ENCODE measurements around the gene TECPR1.

Gene TECPR1

DNA sequence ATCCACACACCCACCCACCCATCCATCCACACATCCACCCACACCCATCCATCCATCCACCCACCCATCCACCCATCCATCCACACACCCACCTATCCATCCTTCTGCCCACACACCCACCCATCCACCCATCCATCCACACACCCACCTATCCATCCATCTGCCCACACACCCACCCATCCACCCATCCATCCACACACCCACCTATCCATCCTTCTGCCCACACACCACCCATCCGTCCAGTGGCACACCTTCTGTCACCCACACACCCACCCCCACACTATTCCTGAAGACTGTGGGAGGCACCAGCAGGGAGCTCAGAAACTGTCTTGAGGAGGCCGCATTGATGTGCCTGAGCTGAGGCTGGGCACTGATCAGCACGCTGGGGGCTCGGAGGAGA is 9.1 kb downstream of the TECPR1 start:
- no peak for DNase-seq (ENCODE audit: low spot score)

DNA sequence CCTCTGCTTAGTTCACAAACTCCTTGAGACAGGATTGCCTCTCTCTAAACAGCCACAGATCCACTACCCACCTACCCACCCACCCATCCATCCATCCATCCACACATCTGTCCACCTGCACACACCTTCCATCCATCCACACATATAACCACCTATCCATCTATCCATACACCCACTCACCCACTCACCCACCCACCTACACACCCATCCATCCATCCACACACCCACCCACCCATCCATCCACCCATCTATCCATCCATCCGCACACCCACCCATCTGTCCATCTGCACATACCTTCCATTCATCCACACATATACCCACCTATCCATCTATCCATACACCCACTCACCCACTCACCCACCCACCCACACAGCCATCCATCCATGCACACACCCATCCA is 9.7 kb downstream of the TECPR1 start:
- no peak for DNase-seq (ENCODE audit: low spot score)

DNA sequence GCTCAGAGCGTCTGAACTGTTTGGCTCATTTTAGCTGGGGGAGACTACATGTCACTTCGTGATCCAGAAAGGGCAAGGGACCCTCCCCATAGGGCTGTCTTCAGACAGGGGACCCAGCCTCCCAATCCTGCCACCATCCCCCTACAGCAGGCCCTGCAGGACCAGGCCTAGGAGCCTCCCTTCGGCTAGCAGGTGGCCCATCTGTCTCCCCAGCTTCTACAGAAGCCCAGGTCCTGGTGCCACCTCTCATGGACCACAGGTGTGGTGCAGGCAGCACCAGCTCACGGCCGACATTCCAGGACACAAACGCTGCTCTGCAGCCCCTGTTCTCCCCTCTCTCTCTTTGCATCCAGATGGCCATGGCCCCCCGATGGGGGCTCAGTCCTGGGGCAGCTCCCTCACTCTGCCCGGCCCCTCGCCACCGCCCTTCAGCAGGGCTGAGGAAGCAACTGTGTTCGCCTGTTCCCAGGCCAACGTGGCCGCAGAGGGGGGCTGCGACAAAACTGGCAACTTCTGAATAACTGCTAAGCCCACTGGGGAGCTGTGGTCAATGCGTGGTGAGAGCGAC is 10.3 kb downstream of the TECPR1 start:
- no peak for DNase-seq (ENCODE audit: low spot score)

DNA sequence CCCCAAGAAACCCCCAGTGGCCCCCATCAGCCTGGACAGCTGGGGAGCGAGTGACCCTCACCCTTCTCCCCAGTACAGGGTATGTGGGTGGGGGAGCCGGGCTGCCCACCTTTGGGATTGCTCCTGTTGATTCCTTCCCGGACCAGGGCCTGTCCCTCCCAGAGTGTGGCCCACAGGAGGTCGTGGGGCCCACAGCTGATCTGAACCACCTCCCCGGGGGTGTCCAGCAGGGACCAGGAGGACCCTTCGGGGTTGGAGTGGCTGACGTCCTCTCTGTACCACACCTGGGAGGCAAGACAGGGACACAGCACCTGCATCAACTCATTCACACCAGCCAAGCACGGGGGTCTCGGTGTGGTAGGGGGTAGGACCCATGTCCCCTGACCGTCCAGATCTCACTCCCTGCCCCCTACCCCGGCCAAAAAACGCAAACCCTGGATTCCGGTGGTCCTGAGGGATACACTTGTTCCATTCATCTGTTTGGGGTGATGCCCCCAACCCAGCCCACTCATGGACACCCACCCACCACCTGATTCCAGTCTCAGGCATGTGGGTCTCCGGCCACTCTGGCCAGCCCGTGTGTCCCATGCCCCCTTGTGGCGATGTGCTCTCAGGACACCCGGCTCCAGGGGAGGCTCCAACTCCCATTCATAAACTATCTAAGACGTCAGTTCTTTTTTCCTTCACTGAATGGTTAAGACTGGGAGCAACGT is 10.9 kb downstream of the TECPR1 start:
- peak; percentile 27 for DNase-seq (ENCODE audit: low spot score)

DNA sequence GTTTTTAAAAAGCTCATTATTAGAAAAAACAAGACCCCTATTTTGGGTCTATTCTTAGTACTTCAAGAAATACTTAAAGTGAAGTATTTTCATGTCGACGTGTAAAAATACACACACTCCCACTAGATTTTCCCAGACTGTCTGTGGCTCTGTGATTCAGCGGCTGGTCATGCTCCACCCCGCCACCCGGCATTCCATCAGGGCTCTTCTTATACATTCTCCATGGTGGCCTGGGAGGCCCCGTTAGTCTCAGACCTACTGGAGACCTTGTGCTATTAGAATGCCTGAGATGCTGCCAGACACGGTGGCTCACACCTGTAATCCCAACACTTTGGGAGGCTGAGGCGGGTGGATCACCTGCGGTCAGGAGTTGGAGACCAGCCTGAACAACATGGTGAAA is 13.1 kb downstream of the TECPR1 start:
- DNase-seq (ENCODE audit: low spot score): no peak

DNA sequence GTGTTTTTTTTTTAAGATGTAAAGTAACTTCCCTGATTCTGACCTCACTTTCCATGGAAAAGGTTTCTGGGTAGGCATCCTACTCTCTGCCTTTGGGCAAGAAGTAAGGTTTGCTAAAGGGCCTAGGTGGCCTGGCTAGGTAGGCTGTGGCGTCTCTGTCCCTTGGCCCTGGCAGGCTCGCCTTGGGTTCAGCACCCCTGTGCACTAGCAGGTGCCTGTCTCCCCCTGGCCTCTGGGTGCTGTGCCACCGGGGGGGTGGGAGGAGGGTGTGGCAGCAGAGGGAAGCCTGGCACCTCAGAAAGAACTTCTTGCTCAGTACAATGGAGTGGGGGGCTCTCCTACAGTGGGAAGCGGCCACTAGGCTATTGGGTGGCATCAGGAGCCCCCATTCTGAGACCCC is 14.0 kb downstream of the TECPR1 start:
- no peak for DNase-seq (ENCODE audit: low spot score)

DNA sequence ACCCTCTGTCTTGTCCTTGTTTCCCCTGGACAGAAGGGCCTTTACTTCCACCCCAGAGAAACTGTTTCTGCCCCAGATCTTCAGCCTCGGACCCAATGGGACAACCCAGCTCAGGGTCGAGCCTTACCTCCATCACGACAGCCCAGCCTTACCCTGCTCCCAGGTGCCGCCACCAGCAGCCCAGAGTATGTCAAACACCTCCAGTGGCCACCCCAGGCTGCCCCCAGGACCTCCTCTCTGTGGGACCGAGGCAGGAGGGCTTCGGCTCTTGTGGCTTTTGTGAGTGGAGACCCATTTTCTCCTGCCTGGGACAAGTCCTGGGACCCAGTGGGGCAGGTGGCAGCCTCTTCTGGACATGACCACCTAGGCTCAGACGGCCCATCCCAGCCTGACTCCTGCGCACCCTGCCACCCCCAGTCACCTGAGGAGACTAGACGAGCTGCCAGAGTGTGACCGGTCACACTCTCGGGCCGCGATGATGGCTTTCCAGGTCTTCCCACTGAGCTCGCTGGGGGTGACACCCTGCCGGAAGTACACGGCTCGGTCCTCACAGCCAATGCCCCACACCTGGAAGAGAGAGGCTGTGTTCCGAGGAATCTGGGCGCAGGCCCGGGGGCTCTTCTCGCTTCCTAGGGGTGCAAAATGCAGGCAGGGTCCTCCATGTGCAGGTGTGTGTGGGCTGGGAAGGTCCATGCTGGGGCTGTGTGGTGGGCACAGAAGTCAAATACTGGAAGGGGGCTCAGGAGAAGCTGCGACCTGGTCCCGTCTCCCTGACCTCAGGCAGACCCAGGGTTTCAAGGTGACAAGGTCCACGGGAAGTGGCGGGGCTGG is 15.5 kb downstream of the TECPR1 start:
- DNase-seq (ENCODE audit: low spot score): no peak

DNA sequence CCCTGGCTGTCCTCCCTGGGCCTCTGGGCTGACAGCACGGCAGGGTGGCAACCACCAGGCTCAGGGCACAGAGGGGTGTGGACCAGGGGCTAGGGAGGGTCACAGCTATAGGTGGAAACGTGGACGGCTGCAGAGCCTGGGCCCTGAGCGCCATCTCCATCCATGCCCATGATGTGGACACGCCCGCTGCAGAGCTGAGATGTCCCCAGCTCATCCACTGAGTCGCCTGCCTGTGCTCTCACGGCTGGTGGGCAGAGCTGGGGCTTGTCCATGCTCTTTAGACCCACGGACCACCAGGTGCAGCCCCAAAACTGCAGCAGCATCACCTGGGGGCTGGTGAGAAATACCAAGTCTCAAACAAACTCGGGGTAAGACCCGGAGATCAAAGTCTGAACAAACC is 16.1 kb downstream of the TECPR1 start:
- DNase-seq (ENCODE audit: low spot score): no peak

DNA sequence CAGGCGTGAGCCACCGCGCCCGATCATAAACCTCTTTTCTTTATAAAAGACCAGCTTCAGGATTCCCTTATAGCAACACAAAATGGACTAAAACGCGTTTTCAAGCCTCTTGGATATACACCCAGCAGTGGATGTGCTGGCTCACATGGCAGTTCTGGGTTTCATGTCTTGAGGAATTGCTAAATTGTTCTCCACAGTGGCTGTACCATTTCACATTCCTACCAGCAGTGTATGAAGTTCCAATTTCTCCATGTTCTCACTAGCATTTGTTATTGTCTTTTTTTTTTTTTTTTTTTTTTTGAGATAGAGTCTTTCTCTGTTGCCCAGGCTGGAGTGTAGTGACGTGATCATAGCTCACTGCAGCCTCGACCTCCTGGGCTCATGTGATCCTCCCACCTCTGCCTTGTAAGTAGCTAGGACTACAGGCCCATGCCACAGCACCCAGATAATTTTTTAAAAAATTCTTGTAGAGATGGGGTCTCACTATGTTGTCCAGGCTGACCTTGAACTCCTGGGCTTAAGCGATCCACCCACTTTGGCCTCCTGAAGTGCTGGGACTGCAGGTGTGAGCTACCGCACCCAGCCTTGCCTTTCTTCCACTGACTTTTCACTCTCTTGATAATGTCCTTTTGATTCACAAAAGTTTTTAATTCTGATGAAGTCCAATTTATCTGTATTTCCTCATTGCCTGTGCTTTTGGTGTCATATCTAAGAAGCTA is 17.4 kb downstream of the TECPR1 start:
- DNase-seq (ENCODE audit: low spot score): no peak

DNA sequence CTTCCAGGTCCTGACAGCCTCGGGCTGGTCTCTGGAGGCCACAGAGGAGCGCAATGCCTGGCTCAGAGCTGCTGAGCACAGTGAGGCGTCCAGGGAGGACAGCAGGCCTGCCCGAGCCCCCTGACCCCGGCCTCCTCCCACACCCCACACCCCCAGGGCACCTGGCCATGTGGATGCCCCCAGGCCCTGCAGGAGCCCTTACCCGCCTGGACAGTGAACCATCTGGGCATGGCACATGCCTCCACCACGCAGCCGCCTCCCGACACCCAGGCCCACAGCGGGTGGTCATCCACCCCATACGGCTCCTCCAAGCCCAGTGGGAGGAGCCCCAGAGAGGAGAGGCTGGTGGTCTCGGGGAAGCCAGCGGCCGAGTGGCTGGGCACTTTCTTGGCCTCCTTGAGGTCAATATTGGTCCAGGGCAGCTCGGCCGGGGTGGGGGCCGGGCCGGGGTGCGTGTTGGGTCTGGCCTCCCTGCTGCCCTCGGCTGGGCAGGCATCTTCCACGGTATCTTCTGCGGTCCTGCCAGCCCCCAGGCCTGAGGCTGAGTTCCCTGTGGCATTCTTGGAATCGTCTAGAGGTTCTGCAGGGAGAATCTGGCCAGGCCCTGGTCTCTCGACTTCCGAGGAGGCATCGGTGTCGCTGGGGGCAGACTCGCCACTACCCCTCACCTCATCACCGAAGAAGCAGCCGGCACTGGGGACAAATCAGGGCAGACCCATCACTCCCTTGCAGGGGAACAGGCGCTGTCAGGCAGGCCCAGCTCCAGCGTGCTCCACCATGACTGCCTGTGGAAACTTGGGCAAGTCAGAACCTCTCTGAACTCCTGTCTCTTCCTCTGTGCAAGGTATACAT is 18.6 kb downstream of the TECPR1 start:
- DNase-seq (ENCODE audit: low spot score): no peak

DNA sequence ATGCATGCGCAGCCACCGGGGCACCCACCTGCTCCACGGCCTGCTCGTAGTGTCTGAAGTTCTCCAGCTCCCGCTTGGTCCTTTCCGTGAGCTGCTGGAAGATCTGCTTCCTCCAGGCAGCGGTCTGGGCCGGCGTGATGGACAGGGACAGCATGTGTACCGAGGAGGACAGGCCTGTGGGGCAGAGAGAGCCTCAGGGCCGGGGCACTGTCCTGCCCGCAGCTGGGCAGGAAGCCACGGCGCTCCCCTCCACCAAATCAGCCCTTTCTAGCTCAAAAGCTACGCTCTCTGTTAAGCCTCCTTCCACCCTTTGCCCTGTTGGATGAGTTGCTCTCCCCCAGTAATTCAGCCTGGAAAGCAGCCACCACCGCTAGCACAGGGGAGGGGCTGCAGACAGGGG is 19.2 kb downstream of the TECPR1 start:
- DNase-seq (ENCODE audit: low spot score): no peak

DNA sequence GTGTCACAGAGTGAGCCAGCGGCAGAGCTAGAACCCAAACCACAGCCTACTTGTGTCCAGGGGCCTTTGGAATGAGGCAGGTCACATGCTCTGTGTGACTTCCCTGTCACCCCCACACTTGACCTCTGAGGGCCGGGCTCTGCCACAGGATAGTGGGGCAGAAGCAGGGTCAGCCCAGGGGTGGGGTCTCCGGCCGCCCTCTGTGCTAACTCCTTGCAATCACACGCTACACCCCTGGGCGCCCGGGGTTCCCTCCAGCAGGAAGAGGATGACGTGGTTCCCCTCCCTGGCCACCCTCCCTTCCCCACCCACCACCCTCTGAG is 19.8 kb downstream of the TECPR1 start:
- DNase-seq (ENCODE audit: low spot score): no peak

DNA sequence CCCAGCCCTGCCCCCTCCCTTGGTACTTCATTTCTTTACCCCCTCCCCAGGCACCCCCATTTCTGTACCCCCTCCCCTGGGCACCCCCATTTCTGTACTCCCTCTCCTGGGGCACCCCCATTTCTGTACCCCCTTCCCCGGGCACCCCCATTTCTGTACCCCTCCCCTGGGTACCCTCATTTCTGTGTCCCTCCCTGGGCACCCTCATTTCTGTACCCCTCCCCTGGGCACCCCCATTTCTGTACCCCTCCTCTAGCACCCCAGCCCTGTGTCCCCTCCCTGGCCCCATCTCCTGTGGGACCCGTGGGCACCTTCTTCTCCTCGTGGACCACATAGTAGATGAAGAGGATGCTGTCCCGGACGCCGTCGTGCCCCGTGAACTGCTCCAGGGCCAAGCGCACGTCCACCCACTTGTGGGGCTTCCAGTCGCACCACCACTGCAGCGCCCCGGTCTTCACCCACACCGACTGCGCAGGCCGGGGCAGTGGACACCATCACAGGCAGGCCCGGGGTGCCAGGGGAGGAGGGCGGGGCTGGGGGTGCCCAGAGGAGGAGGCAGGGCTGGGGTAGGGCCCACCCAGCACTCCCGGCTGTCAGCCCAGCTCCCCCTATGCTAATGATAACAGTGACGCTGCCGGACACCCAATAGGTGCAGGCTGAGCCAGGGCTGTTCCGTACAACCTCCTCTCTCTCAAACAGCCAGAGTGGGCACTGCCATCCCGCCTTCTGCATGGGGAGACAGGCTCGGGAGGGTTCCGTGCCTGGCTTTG is 20.4 kb downstream of the TECPR1 start:
- DNase-seq (ENCODE audit: low spot score): no peak

DNA sequence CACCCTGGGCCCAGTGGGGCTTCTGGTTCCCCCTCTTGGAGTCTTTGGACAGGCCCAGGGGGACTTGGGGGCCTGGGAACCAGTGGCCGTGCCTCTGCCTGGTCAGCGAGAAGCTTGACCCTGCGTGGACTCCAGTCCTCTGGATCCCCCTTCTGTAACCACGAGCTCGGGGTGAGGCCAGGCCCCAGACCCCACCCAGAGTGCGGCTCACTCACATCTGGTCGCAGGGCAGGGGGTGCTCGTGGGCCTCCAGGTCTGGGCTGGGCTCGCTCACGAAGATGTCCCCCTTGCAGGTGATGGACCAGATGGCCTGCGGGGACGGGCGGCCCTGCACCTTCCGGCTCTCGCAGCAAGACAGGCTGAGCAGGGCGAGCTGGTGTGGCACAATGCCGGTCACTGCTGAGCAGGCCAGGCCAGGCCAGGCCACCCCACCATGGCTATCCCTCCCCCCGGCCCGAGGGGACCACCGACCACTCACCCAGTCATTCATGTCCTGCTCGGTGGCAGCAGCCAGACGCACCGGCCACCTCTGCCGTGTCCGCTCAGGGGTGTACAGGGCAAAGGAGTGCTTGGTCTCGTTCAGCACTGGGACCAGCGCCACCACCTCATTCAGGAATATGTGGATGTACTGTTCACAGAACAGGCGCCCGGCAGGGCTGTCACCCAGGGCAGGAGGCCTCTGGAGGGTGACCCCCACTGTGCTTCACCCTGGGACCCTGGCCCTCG is 21.1 kb downstream of the TECPR1 start:
- no peak for DNase-seq (ENCODE audit: low spot score)

DNA sequence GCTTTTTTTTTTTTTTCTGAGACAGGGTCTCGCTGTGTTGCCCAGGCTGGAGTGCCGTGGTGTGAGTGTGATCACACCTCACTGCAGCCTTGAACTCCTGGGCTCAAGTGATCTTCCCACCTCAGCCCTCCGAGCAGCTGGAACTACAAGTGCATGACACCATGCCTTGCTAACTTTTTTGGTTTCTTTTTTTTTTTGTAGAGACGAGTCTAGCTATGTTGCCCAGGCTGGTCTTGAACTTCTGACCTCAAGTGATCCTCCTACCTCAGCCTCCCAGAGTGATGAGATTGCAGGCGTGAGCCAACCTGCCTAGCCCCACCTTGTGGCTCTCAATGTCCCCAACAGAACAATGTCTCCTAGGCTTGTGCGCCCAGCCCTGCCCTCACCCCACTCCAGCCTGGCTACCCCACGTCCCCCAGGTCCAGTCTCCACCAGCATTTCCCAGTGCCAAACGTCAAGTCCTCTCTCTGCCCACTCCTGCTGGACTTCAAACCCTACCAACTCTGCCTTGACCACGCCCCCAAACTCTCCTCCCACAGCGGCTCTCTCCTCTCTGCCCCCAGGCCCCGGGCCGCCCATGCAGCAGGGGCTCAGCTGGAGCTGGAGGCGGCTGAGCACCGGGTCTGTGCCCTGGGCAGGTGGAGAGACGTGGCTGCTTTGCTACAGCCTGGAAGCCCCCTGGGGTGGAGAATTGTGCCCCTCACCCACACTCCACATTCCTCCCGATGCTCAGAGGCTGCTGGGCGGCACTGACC is 21.9 kb downstream of the TECPR1 start:
- DNase-seq (ENCODE audit: low spot score): no peak

DNA sequence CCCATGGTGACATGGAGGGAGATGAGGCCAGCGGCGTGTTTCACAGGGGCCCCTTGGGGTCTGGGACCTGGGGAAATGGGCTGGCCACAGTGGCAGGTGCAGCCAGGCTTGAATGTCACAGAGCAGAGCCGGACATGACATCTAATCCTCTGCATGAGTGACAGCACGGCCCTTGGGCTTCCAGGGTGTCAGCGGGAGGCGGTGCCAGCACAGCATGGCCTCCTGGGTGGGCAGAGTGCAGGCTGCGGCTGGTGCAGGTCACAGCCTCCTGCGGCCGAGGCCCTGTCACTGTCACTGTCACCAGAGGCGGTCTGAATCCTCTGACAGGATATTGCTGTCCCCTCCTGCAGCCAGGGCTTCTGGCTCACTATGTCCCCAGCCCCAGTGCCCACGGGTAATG is 22.6 kb downstream of the TECPR1 start:
- no peak for DNase-seq (ENCODE audit: low spot score)

DNA sequence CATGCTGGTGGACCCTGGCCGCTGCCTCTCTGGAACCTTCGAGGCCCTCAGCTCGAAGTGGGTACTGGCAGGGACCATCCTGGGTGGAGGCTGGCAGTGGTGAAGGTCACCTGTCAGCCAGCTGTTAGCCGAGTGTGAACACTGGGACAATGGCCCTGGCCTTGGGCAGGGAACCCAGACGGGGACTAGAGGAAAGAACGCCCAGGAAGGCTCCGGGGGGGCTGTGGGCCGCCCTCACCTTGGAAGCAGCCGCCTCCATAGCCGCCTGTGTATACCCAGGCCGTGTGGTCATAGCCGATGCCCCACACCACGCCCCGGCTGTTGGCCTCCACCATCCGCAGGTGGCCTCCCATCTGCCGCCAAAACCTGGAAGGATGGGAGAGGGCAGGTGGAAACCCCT is 23.2 kb downstream of the TECPR1 start:
- no peak for DNase-seq (ENCODE audit: low spot score)

DNA sequence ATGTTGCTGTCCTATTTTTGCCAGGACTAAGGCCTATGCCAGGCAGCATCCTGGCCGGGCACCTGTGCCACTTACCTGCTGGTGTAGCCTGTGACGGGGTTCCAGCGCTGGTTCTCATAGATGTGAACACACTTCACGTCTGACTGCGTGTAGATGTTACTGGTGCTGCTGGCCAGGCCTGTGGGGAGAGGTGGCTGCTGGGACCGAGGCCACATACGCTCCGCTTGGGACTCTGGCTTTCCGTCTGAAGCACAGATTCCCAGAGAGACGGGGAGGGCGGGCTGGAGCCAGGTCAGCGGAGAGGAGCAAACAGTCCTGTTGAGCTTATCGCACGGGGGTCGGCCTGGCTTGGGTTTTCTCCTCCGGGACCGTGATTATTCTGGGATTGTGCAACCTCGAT is 24.1 kb downstream of the TECPR1 start:
- no peak for DNase-seq (ENCODE audit: low spot score)

DNA sequence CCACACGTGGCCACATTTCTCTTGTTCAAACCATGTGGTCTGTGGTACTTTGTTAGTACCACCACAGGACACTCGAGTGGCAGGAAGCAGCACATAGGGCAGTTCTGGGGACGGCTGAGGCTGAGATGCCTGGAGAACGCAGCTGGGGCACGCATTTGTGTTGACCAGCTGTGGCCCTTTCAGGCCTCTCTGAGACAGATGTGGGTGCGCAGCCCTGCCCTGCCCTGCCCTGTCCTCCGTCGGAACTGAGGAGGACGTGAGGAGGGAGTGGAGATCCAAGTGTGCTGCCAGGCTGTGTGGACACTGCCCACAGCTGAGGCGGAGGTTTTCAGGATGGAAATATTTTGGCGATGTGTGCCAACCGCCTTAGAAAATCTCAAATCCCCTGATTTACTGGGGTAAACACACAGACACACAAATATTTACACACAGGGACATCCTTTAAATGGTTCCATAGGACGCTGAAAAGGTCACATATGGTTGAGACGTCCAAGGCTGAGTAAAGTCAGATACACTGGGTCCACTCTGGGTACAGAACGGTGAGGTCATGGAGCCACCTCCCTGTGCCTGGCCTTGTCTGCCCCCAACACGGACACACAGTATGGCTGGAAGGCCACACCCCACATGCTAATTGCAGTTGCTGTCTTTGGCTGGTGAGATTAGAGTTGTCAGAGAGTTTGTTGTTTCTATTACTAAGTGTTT is 26.0 kb downstream of the TECPR1 start:
- no peak for DNase-seq (ENCODE audit: low spot score)
